ENCODE data around the gene SYT15. TPM values are rescaled to one million over a fixed set of nuclear protein-coding genes. Genes with fewer than 3 reads are reported as not detected.
"Not testable (repeated sequence)": the region's sequence is repeated elsewhere in the genome, so short reads cannot be mapped to it uniquely, and the experiment has no call there.

SYT15 gene
- total RNA-seq, 1 experiment from 2014 or later: 0.59 TPM

GRCh38 chr10:46596570-46596969, 17.6 kb downstream of the SYT15 start:
- not testable (repeated sequence) for H3K79me1 ChIP-seq (ENCODE audit: insufficient read depth, low read depth, low read length, poor library complexity, severe bottlenecking); H3T11ph ChIP-seq (ENCODE audit: low read length); H4K5ac ChIP-seq (ENCODE audit: insufficient read length, low read depth, low read length); H3K23ac ChIP-seq (ENCODE audit: insufficient read length, low read depth, low read length); H2BK15ac ChIP-seq (ENCODE audit: low read depth, low read length); H3K4me2 ChIP-seq (ENCODE audit: insufficient read depth, insufficient read length, low read length); H2BK120ac ChIP-seq (ENCODE audit: low read depth, low read length, poor library complexity, severe bottlenecking); H3K36me3 Mint-ChIP-seq (ENCODE audit: insufficient read depth in 1 of 3, low read depth in 3 of 3); H3K9ac ChIP-seq (ENCODE audit: extremely low read depth, insufficient read length, low read length); H2BK20ac ChIP-seq (ENCODE audit: low read depth, low read length, poor library complexity, severe bottlenecking); H3K4me1 ChIP-seq (ENCODE audit: insufficient read depth, low read length); H3K9me3 Mint-ChIP-seq; H3K27me3 Mint-ChIP-seq (ENCODE audit: low read depth); DNase-seq; H4K91ac ChIP-seq (ENCODE audit: insufficient read length, low read depth, low read length); H3K56ac ChIP-seq (ENCODE audit: insufficient read length, low read depth, low read length); H3K9me3 ChIP-seq (ENCODE audit: control insufficient read depth, low read depth, low read length); H3K79me2 ChIP-seq (ENCODE audit: insufficient read depth, low read length); H3K23me2 ChIP-seq (ENCODE audit: insufficient read length, low read depth, low read length, poor library complexity, severe bottlenecking); H2AK5ac ChIP-seq (ENCODE audit: insufficient read length, low read length); H3K4me3 Mint-ChIP-seq; H3K27ac ChIP-seq (ENCODE audit: insufficient read length, low read depth, low read length); H2BK5ac ChIP-seq (ENCODE audit: insufficient read length, low read length); H3K14ac ChIP-seq (ENCODE audit: insufficient read depth, low read length); H3K18ac ChIP-seq (ENCODE audit: insufficient read length, low read depth, low read length); H2BK12ac ChIP-seq (ENCODE audit: insufficient read length, low read depth, low read length); H4K20me1 ChIP-seq (ENCODE audit: control insufficient read depth, insufficient read depth, insufficient read length); H3K4ac ChIP-seq (ENCODE audit: low read depth, low read length); H3K27ac Mint-ChIP-seq; H2AFZ ChIP-seq (ENCODE audit: low read length); H3K4me1 Mint-ChIP-seq; H3K27me3 ChIP-seq (ENCODE audit: insufficient read depth, low read length); H4K8ac ChIP-seq (replicated peaks; ENCODE audit: insufficient read length, low read depth, low read length)
- no CpG with 5 or more reads among the region's 4 CpGs for WGBS (ENCODE audit: extremely low coverage, insufficient read length, low lambda C conversion rate)
